Neural cell (in vitro differentiated cells): ENCODE data around the gene ROCK2. TPM values are rescaled to one million over a fixed set of nuclear protein-coding genes. Genes with fewer than 3 reads are reported as not detected.

Experiments used
- H2AFZ ChIP-seq: fragments of 200-600, 300-800 bp; sonication (generic), shearing (Covaris generic); 2 replicates; pipeline ENCODE4 v1.6.0; 2014; ENCODE audit warnings: low read depth, mild to moderate bottlenecking, antibody characterized with exemption, low read length, moderate library complexity
- H3F3A ChIP-seq: fragments of 200-600 bp; shearing (Covaris generic); 2 replicates; pipeline ENCODE4 v1.6.1; 2016; ENCODE audit warnings: mild to moderate bottlenecking, moderate library complexity, mixed read lengths, antibody characterized with exemption, low read length; ENCODE audit not compliant: insufficient read depth, poor library complexity, severe bottlenecking
- H3K27ac ChIP-seq: fragments of 200-600, 300-800 bp; sonication (generic), shearing (Covaris generic); 2 replicates; pipeline ENCODE4 v1.5.1; 2014; ENCODE audit warnings: mild to moderate bottlenecking, low read length, moderate library complexity
- H3K27me3 ChIP-seq: fragments of 300-800, 200-600 bp; sonication (generic), shearing (Covaris generic); 2 replicates; pipeline ENCODE4 v1.6.0; 2014; ENCODE audit warnings: mild to moderate bottlenecking, low read depth, low read length, moderate library complexity; ENCODE audit not compliant: insufficient read depth
- H3K36me3 ChIP-seq: fragments of 300-800, 200-600 bp; sonication (generic), shearing (Covaris generic); 2 replicates; pipeline ENCODE4 v1.5.1; 2014; ENCODE audit warnings: mild to moderate bottlenecking, antibody characterized with exemption, low read length, moderate library complexity; ENCODE audit not compliant: insufficient read depth
- H3K4me2 ChIP-seq: fragments of 300-800, 200-600 bp; sonication (generic), shearing (Covaris generic); 2 replicates; pipeline ENCODE4 v1.6.0; 2014; ENCODE audit warnings: mild to moderate bottlenecking, low read length
- H3K4me3 ChIP-seq: fragments of 300-800, 200-600 bp; sonication (generic), shearing (Covaris generic); 2 replicates; pipeline ENCODE4 v1.5.1; 2014; ENCODE audit warnings: mild to moderate bottlenecking, low read length, moderate library complexity
- H3K79me2 ChIP-seq: fragments of 200-600 bp; shearing (Covaris generic); replicated peaks from 2 replicates; pipeline ENCODE4 v1.6.0; 2014; ENCODE audit warnings: mild to moderate bottlenecking, low read length, moderate library complexity; ENCODE audit not compliant: insufficient read depth
- H3K9ac ChIP-seq: fragments of 300-800, 200-600 bp; sonication (generic), shearing (Covaris generic); 2 replicates; pipeline ENCODE4 v1.6.1; 2016; ENCODE audit warnings: mild to moderate bottlenecking, low read length, mixed read lengths
- H3K9me2 ChIP-seq: fragments of 200-600 bp; shearing (Covaris generic); 2 replicates; pipeline ENCODE4 v1.6.1; 2016; ENCODE audit warnings: mild to moderate bottlenecking, low read length, mixed read lengths; ENCODE audit not compliant: insufficient read depth
- H3K9me3 ChIP-seq: fragments of 200-600, 300-800 bp; sonication (generic), shearing (Covaris generic); 2 replicates; pipeline ENCODE4 v1.6.1; 2016; ENCODE audit warnings: mild to moderate bottlenecking, mixed run types, low read length, moderate library complexity, mixed read lengths
- H4K20me1 ChIP-seq: fragments of 200-600 bp; shearing (Covaris generic); 2 replicates; pipeline ENCODE4 v1.6.1; 2016; ENCODE audit warnings: mild to moderate bottlenecking, mixed run types; ENCODE audit not compliant: insufficient read depth
- EP300 ChIP-seq: fragments of 450-650 bp; conservative IDR thresholded peaks from 2 replicates; pipeline ENCODE4 v1.6.1; 2014; ENCODE audit warnings: antibody characterized with exemption, mild to moderate bottlenecking, moderate library complexity; ENCODE audit not compliant: poor library complexity, severe bottlenecking
- EZH2 ChIP-seq: fragments of 200-600, 300-800 bp; shearing (Covaris generic), sonication (generic); IDR thresholded peaks from 2 replicates; pipeline ENCODE4 v1.6.1; 2014; ENCODE audit warnings: antibody characterized with exemption, low read length, borderline replicate concordance, mild to moderate bottlenecking; ENCODE audit not compliant: insufficient read depth, poor library complexity, severe bottlenecking
- MXI1 ChIP-seq: fragments of 450-650 bp; conservative IDR thresholded peaks from 2 replicates; pipeline ENCODE4 v1.6.1; 2014; ENCODE audit warnings: antibody characterized with exemption, mild to moderate bottlenecking; ENCODE audit not compliant: poor library complexity, severe bottlenecking
- POLR2AphosphoS5 ChIP-seq: IDR thresholded peaks from 2 replicates; pipeline ENCODE4 v1.6.1; 2012
- RAD21 ChIP-seq: fragments of 450-650 bp; conservative IDR thresholded peaks from 2 replicates; pipeline ENCODE4 v1.6.1; 2014; ENCODE audit warnings: antibody characterized with exemption, mild to moderate bottlenecking, moderate library complexity
- SMC3 ChIP-seq: fragments of 450-650 bp; conservative IDR thresholded peaks from 2 replicates; pipeline ENCODE4 v1.6.1; 2014; ENCODE audit warnings: antibody characterized with exemption, mild to moderate bottlenecking, moderate library complexity; ENCODE audit not compliant: poor library complexity
- TAF1 ChIP-seq: IDR thresholded peaks from 2 replicates; pipeline ENCODE4 v1.6.1; 2012; ENCODE audit warnings: low read depth
- polyA plus RNA-seq: library from polyadenylated mRNA; depleted of rRNA; stranded (reverse); fragments of >200 nt; gene quantifications from 2 replicates; pipeline ENCODE4 v1.2.3, GENCODE V29; 2014
- TF ChIP-seq, protein P1 (sequence below): IDR thresholded peaks from 2 replicates; pipeline ENCODE4 v1.6.1; 2012; ENCODE audit warnings: borderline replicate concordance
- TF ChIP-seq, protein P2 (sequence below): fragments of 450-650 bp; IDR thresholded peaks from 2 replicates; pipeline ENCODE4 v1.5.1; 2014; ENCODE audit warnings: antibody characterized with exemption, mild to moderate bottlenecking, moderate library complexity; ENCODE audit not compliant: poor library complexity, severe bottlenecking

Gene ROCK2
- polyA plus RNA-seq, 1 donor from 2014 or later: 25.7 TPM

DNA sequence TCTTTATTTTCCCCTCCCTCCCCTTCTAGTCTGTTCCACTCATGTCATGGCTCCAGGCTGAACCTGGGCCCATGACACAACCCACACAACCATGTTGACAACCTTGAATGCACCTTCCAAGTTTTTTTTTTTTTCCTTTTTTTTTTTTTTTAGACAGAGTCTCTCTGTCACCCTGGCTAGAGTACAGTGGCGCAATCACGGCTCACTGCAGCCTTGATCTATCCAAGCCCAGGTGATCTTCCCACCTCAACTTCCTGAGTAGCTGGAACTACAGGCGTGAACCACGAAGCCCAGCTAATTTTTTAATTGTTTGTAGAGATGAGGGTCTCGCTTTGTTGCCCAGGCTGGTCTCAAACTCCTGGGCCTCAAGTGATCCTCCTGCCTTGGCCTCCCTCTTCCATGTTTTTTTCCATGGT, 21.9 kb upstream of the ROCK2 start:
- H3K27me3 ChIP-seq: no peaks in the 10 kb centered on the region
- no peak for TF ChIP-seq TAF1
- no peak for TF ChIP-seq POLR2AphosphoS5
- no peak for TF ChIP-seq SMC3
- TF ChIP-seq, protein P1, sequence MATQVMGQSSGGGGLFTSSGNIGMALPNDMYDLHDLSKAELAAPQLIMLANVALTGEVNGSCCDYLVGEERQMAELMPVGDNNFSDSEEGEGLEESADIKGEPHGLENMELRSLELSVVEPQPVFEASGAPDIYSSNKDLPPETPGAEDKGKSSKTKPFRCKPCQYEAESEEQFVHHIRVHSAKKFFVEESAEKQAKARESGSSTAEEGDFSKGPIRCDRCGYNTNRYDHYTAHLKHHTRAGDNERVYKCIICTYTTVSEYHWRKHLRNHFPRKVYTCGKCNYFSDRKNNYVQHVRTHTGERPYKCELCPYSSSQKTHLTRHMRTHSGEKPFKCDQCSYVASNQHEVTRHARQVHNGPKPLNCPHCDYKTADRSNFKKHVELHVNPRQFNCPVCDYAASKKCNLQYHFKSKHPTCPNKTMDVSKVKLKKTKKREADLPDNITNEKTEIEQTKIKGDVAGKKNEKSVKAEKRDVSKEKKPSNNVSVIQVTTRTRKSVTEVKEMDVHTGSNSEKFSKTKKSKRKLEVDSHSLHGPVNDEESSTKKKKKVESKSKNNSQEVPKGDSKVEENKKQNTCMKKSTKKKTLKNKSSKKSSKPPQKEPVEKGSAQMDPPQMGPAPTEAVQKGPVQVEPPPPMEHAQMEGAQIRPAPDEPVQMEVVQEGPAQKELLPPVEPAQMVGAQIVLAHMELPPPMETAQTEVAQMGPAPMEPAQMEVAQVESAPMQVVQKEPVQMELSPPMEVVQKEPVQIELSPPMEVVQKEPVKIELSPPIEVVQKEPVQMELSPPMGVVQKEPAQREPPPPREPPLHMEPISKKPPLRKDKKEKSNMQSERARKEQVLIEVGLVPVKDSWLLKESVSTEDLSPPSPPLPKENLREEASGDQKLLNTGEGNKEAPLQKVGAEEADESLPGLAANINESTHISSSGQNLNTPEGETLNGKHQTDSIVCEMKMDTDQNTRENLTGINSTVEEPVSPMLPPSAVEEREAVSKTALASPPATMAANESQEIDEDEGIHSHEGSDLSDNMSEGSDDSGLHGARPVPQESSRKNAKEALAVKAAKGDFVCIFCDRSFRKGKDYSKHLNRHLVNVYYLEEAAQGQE: no peak
- TF ChIP-seq, protein P2, sequence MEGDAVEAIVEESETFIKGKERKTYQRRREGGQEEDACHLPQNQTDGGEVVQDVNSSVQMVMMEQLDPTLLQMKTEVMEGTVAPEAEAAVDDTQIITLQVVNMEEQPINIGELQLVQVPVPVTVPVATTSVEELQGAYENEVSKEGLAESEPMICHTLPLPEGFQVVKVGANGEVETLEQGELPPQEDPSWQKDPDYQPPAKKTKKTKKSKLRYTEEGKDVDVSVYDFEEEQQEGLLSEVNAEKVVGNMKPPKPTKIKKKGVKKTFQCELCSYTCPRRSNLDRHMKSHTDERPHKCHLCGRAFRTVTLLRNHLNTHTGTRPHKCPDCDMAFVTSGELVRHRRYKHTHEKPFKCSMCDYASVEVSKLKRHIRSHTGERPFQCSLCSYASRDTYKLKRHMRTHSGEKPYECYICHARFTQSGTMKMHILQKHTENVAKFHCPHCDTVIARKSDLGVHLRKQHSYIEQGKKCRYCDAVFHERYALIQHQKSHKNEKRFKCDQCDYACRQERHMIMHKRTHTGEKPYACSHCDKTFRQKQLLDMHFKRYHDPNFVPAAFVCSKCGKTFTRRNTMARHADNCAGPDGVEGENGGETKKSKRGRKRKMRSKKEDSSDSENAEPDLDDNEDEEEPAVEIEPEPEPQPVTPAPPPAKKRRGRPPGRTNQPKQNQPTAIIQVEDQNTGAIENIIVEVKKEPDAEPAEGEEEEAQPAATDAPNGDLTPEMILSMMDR: no peak
- no peak for TF ChIP-seq EP300
- TF ChIP-seq RAD21: no peak
- TF ChIP-seq MXI1: no peak
- no peak for TF ChIP-seq EZH2
- no peak overlapping the region for H3K4me2 ChIP-seq
- H3K9me3 ChIP-seq: no peaks in the 10 kb centered on the region
- H3K27ac ChIP-seq: no peak overlapping the region
- no peaks in the 10 kb centered on the region for H3K36me3 ChIP-seq
- H3F3A ChIP-seq: no peaks in the 10 kb centered on the region
- no peak overlapping the region for H2AFZ ChIP-seq
- H3K79me2 ChIP-seq: no peaks in the 10 kb centered on the region
- H3K4me3 ChIP-seq: no peak overlapping the region
- no peaks in the 10 kb centered on the region for H3K9me2 ChIP-seq
- H4K20me1 ChIP-seq: no peaks in the 10 kb centered on the region
- no peak overlapping the region for H3K9ac ChIP-seq

DNA sequence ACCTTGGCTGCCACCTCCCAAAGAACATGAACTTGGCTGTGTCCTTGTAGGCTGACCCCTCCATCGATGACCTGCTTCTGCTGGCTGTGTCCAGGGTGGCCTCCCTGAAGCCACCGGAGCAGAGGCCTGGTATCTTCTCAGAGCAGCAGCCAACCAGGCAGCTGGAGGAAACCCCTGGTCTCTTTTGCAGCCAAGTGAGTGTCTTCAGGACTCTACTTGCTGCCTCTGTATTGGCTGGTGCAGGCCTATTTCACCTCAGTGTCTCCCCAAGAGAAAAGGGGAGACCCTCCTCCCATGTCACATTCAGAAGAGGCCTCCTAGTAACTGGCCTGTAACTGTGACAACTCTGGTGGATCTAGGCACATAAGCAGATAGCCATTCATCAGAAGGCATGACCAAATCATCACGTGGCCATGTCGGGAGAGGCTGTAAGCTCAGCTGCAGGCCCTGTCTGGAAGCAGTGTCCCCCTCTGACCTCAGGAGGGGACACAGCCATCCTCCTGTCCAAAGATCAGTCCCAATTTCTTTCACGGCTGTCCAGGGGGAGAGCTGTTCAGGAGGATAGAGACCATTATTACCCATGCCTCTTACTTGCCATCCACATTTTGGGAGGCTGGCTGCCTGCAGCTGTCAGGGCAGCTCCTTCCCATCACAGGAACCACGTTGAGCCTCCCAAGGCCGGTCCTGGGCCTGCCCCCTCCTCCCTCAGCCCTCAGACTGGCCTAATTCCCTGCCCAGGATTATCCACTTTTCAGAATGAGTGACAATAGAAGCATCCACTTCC, 20.9 kb upstream of the ROCK2 start:
- Histone ChIP-seq H3K79me2 (no peaks in the 10 kb centered on the region), H3K4me3 (no peak overlapping the region), H2AFZ (no peak overlapping the region), H3K36me3 (no peaks in the 10 kb centered on the region), H3K9me3 (no peaks in the 10 kb centered on the region), H3K9ac (no peak overlapping the region), H4K20me1 (no peaks in the 10 kb centered on the region), H3K27me3 (no peaks in the 10 kb centered on the region), H3K4me2 (no peak overlapping the region), H3K27ac (no peak overlapping the region), H3F3A (no peaks in the 10 kb centered on the region), H3K9me2 (no peaks in the 10 kb centered on the region)
- TF ChIP-seq, protein P2: no peak
- TF ChIP-seq EZH2 (no peak), SMC3 (no peak), MXI1 (no peak), TAF1 (no peak), EP300 (no peak), POLR2AphosphoS5 (no peak), RAD21 (no peak)
- TF ChIP-seq, protein P1: no peak
